Keratinocyte (primary cell): ENCODE measurements around the gene POLR3K. TPM values are rescaled to one million over a fixed set of nuclear protein-coding genes. Genes with fewer than 3 reads are reported as not detected.

Experiments used
- DNase-seq: peaks from one replicate; pipeline ENCODE4 v3.0.0-alpha.2; 2011; ENCODE audit warnings: low read depth, missing footprints, low spot score
- FAIRE-seq: peaks from 2 replicates; lab custom pipeline; 2011; peaks lifted over from hg19 to GRCh38; lab: Jason Lieb, UNC
- H2AFZ ChIP-seq: 2 replicates; pipeline ENCODE4 v1.6.0; 2012; ENCODE audit warnings: low read length, control low read depth, inconsistent platforms; ENCODE audit not compliant: control insufficient read depth
- H3K27ac ChIP-seq: 2 replicates; pipeline ENCODE4 v1.5.1; 2011; ENCODE audit warnings: low read length; ENCODE audit not compliant: control insufficient read depth, insufficient read depth
- H3K27me3 ChIP-seq: 3 replicates; pipeline ENCODE4 v1.6.0; 2011; ENCODE audit warnings: low read length; ENCODE audit not compliant: control insufficient read depth, insufficient read depth; ENCODE audit errors: extremely low read depth
- H3K36me3 ChIP-seq, 2 experiments: 2 replicates in 1 of 2; 3 replicates in 1 of 2; pipeline ENCODE4 v1.5.1; 2011; ENCODE audit warnings: low read length in 2 of 2, mild to moderate bottlenecking in 1 of 2; ENCODE audit not compliant: control insufficient read depth in 2 of 2, insufficient read depth in 2 of 2; ENCODE audit errors: extremely low read depth in 1 of 2
- H3K4me1 ChIP-seq: 3 replicates; pipeline ENCODE4 v1.5.1; 2011; ENCODE audit warnings: low read length; ENCODE audit not compliant: control insufficient read depth, insufficient read depth; ENCODE audit errors: extremely low read depth
- H3K4me2 ChIP-seq: 3 replicates; pipeline ENCODE4 v1.6.0; 2011; ENCODE audit warnings: low read depth, low read length; ENCODE audit not compliant: control insufficient read depth, insufficient read depth; ENCODE audit errors: extremely low read depth
- H3K4me3 ChIP-seq, 3 experiments: fragments of 200-600 bp in 1 of 3; sonication (generic) in 1 of 3; 2 replicates in 2 of 3; 3 replicates in 1 of 3; pipeline ENCODE4 v1.5.1; 2011 to 2016; ENCODE audit warnings: low read length in 3 of 3, mild to moderate bottlenecking in 3 of 3, control low read depth in 2 of 3, inconsistent platforms in 1 of 3, low read depth in 1 of 3, mixed read lengths in 1 of 3, mixed run types in 1 of 3, moderate library complexity in 1 of 3; ENCODE audit not compliant: control insufficient read depth in 2 of 3, insufficient read depth in 2 of 3; ENCODE audit errors: extremely low read depth in 1 of 3
- H3K79me2 ChIP-seq: 2 replicates; pipeline ENCODE4 v1.6.0; 2012; ENCODE audit warnings: low read length; ENCODE audit not compliant: control insufficient read depth, insufficient read depth
- H3K9ac ChIP-seq: 3 replicates; pipeline ENCODE4 v1.6.0; 2011; ENCODE audit warnings: low read length; ENCODE audit not compliant: control insufficient read depth, insufficient read depth; ENCODE audit errors: extremely low read depth
- H3K9me1 ChIP-seq: 3 replicates; pipeline ENCODE4 v1.6.0; 2011; ENCODE audit warnings: low read length; ENCODE audit not compliant: control insufficient read depth, insufficient read depth; ENCODE audit errors: extremely low read depth
- H3K9me3 ChIP-seq: 2 replicates; pipeline ENCODE4 v1.5.1; 2012; ENCODE audit warnings: low read depth, low read length; ENCODE audit not compliant: control insufficient read depth
- H4K20me1 ChIP-seq: 3 replicates; pipeline ENCODE4 v1.6.0; 2011; ENCODE audit warnings: low read length; ENCODE audit not compliant: control insufficient read depth, insufficient read depth; ENCODE audit errors: extremely low read depth
- EZH2 ChIP-seq: IDR thresholded peaks from one replicate; pipeline ENCODE4 v1.6.1; 2012; ENCODE audit warnings: inconsistent platforms, mild to moderate bottlenecking, low read length, moderate library complexity
- dilution Hi-C: fragments of 300-500 bp; cut with MboI; formaldehyde crosslinking; loops from one replicate; pipeline ENCODE4 v1.7.0; 2020; ENCODE audit warnings: low sequenced_read_pairs; ENCODE audit not compliant: extremely low pct_ligation_motif_present
- polyA plus RNA-seq, 5 experiments: library from polyadenylated mRNA; depleted of rRNA in 3 of 5; stranded (reverse) in 3 of 5; stranded (forward) in 1 of 5; unstranded in 1 of 5; fragments of >200 nt; gene quantifications; 1 replicate in 1 of 5; 2 replicates in 3 of 5; 3 replicates in 1 of 5; pipeline versions ENCODE4 v1.2.1 to v1.2.3, GENCODE V29; 2011 to 2012; ENCODE audit warnings: missing spikeins in 2 of 5, low read depth in 1 of 5, low replicate concordance in 1 of 5
- TF ChIP-seq, protein P1 (sequence below), 3 experiments: IDR thresholded peaks in 1 of 3; conservative IDR thresholded peaks in 1 of 3; optimal IDR thresholded peaks in 1 of 3; 2 replicates in 2 of 3; 3 replicates in 1 of 3; pipeline versions ENCODE3 to v1.5.1; 2011; ENCODE audit warnings: low read length in 3 of 3, mild to moderate bottlenecking in 3 of 3, moderate library complexity in 2 of 3, control low read depth in 1 of 3, inconsistent platforms in 1 of 3; ENCODE audit not compliant: insufficient read depth in 2 of 3; ENCODE audit errors: extremely low read depth in 1 of 3

Gene POLR3K
- polyA plus RNA-seq, 1 donor (not counting 4 experiments of a cell fraction or from before 2014, with no cell fraction given), result 23.2 TPM

DNA sequence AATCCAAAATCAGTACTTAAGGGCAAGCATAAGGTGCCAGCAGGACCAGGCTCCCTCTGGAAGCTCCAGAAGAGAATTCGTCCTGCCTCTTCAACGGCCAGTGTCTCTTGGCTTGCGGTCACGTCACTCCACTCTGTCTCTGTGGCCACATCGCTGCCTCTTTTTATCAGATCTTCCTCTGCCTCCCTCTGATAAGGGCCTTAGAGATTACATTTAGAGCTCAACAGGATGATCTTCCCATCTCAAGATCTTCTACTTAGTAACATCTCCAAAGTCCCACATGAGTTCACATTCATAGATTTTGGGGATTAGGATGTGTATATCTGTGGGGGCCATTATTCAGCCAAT lies 41.5 kb upstream of the POLR3K start:
- H3K4me3 ChIP-seq, result no peak overlapping the region
- H3K4me2 ChIP-seq, result no peak overlapping the region
- H3K9me3 ChIP-seq, result no peaks in the 10 kb centered on the region
- dilution Hi-C loops, result no loop called here
- peaks cover 9% of the 10 kb centered on the region for H4K20me1 ChIP-seq
- H3K9ac ChIP-seq, result no peak overlapping the region
- no peak for FAIRE-seq
- H3K27ac ChIP-seq, result no peak overlapping the region
- TF ChIP-seq, protein P1, sequence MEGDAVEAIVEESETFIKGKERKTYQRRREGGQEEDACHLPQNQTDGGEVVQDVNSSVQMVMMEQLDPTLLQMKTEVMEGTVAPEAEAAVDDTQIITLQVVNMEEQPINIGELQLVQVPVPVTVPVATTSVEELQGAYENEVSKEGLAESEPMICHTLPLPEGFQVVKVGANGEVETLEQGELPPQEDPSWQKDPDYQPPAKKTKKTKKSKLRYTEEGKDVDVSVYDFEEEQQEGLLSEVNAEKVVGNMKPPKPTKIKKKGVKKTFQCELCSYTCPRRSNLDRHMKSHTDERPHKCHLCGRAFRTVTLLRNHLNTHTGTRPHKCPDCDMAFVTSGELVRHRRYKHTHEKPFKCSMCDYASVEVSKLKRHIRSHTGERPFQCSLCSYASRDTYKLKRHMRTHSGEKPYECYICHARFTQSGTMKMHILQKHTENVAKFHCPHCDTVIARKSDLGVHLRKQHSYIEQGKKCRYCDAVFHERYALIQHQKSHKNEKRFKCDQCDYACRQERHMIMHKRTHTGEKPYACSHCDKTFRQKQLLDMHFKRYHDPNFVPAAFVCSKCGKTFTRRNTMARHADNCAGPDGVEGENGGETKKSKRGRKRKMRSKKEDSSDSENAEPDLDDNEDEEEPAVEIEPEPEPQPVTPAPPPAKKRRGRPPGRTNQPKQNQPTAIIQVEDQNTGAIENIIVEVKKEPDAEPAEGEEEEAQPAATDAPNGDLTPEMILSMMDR (optimal IDR thresholded peaks at IDR 0.05 in 1 of 3, IDR thresholded peaks at IDR 0.05 in 1 of 3, conservative IDR thresholded peaks at IDR 0.05 in 1 of 3; ENCODE audit: extremely low read depth in 1 of 3, insufficient read depth in 2 of 3, low read length in 3 of 3), result no peak
- no peak for TF ChIP-seq EZH2
- H3K27me3 ChIP-seq, result no peaks in the 10 kb centered on the region
- H3K79me2 ChIP-seq, result no peaks in the 10 kb centered on the region
- no peaks in the 10 kb centered on the region for H3K9me1 ChIP-seq
- H3K36me3 ChIP-seq, result peaks cover 15 to 32% of the 10 kb centered on the region in 2 experiments
- no peak overlapping the region for H2AFZ ChIP-seq
- DNase-seq, result no peak
- H3K4me1 ChIP-seq, result no peaks in the 10 kb centered on the region

DNA sequence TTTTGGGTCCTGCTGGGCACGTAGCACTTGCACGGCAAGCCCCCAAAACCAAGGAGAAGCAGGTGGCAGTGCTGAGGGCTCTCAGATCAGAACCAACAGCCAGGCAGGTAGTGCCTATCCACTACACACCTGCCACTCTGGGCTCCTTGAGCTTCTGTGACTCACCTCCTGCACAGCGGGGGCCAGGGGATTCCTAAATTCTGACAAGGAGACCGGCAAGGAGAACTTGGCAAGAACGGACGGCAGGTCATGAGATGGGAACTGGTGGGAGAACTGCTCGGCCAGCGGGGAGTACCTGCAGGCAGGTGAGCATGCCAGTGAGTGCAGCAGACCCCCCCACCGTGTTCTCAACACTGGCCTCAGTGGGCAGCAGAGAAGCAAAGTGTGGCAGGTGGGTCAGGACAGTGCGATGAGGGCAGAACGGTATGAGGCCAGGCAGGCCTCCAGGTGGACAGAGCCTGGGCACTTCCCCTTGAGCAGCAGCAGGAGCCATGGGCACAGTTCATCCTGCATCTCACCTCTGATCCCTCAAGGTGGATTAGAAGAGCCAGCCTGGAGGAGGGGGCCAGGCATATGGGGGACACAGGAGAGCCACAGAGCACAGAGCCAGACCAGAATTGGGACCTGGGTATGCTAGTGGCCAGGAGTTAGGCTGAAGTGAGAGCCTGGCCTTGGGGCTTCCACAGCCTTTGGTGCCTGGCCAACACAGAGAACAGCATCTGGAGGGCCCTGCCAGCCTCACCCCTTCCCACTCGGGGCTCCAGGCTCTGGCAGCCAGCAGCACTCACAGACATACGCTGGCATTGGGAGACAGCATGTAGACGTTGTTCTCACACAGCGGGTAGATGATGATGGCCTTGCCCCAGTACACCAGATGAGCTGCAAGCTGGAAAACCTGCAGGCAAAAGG lies 39.3 kb upstream of the POLR3K start:
- Histone ChIP-seq H3K4me3 (no peak overlapping the region), H3K36me3 (peaks cover 27 to 42% of the 10 kb centered on the region in 2 experiments), H3K9ac (no peak overlapping the region), H3K9me3 (no peaks in the 10 kb centered on the region), H3K27ac (no peak overlapping the region), H3K79me2 (no peaks in the 10 kb centered on the region), H3K27me3 (no peaks in the 10 kb centered on the region), H2AFZ (no peak overlapping the region), H4K20me1 (peaks cover 9% of the 10 kb centered on the region), H3K4me1 (no peaks in the 10 kb centered on the region), H3K4me2 (no peak overlapping the region), H3K9me1 (no peaks in the 10 kb centered on the region)
- no peak for FAIRE-seq
- dilution Hi-C loops, result no loop called here
- DNase-seq, result no peak
- no peak for TF ChIP-seq EZH2
- TF ChIP-seq, protein P1 (optimal IDR thresholded peaks at IDR 0.05 in 1 of 3, IDR thresholded peaks at IDR 0.05 in 1 of 3, conservative IDR thresholded peaks at IDR 0.05 in 1 of 3; ENCODE audit: extremely low read depth in 1 of 3, insufficient read depth in 2 of 3, low read length in 3 of 3), result no peak
